ENCODE data around the gene TTC28. TPM values are rescaled to one million over a fixed set of nuclear protein-coding genes. Genes with fewer than 3 reads are reported as not detected.

Gene TTC28
- total RNA-seq, 1 donor from 2014 or later: 46.2 TPM

DNA sequence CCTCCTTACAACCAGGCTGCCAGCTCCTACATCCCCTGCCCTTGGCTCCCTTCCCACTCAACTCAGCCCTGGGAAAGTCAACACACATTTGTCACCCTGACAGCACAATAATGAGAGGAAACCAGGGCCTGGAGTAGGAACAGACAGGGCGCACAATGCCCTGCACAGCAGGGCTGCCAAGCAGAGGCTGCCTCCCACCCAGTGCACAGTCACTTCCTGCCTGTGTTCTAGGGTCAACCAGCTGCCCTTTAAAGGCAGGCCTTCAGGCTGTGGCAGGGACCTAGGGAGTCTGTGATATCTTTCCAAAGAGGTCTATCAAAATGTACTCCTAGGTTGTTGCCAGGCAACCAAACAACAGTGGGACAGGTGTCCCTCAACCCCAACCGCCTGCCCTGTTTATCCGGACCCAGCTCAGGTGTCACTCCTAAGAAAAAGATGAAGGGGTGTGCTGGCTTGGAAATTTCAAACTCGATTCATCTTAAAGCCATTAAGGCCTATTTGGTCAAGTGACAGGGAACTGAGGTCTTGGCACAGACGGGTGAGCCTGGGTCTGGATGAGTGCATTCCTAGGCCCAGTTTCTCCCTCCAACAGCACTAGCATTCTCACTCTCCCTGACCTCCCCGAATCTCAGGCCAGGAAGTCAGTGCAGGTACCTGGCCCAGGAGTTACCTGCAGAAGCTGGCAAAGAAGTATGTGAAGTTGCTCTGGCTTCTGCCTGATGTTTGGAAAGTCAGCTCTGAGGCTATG is 650.3 kb downstream of the TTC28 start:
- H3K4me3 Mint-ChIP-seq: no peak overlapping the region
- H3K4me3 ChIP-seq: no peak overlapping the region
- no peak for DNase-seq (ENCODE audit: low spot score)
- H3K4me1 Mint-ChIP-seq: peaks cover 56% of the 10 kb centered on the region
- H3K9me3 Mint-ChIP-seq: no peaks in the 10 kb centered on the region
- H3K27me3 Mint-ChIP-seq (ENCODE audit: insufficient read depth, low read depth): peaks cover 6% of the 10 kb centered on the region
- H3K36me3 Mint-ChIP-seq: peaks cover 24% of the 10 kb centered on the region
- no peaks in the 10 kb centered on the region for H3K27me3 ChIP-seq
- no peaks in the 10 kb centered on the region for H4K20me1 ChIP-seq (ENCODE audit: low read depth)
- H3K4me2 ChIP-seq: no peak overlapping the region
- H3K36me3 ChIP-seq: no peaks in the 10 kb centered on the region
- H3K79me2 ChIP-seq (ENCODE audit: low read depth): no peaks in the 10 kb centered on the region
- no peaks in the 10 kb centered on the region for H3K9me3 ChIP-seq (ENCODE audit: low read depth)
- H3K9ac ChIP-seq: no peak overlapping the region
- H3K27ac Mint-ChIP-seq: no peak overlapping the region
- H3K27ac ChIP-seq: no peak overlapping the region
- TF ChIP-seq EZH2 (IDR thresholded peaks at IDR 0.05) (no peak), EZH2phosphoT487 (IDR thresholded peaks at IDR 0.05) (no peak)
- TF ChIP-seq, protein P1, sequence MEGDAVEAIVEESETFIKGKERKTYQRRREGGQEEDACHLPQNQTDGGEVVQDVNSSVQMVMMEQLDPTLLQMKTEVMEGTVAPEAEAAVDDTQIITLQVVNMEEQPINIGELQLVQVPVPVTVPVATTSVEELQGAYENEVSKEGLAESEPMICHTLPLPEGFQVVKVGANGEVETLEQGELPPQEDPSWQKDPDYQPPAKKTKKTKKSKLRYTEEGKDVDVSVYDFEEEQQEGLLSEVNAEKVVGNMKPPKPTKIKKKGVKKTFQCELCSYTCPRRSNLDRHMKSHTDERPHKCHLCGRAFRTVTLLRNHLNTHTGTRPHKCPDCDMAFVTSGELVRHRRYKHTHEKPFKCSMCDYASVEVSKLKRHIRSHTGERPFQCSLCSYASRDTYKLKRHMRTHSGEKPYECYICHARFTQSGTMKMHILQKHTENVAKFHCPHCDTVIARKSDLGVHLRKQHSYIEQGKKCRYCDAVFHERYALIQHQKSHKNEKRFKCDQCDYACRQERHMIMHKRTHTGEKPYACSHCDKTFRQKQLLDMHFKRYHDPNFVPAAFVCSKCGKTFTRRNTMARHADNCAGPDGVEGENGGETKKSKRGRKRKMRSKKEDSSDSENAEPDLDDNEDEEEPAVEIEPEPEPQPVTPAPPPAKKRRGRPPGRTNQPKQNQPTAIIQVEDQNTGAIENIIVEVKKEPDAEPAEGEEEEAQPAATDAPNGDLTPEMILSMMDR (IDR thresholded peaks at IDR 0.05): no peak
- no peaks in the 10 kb centered on the region for H3F3A ChIP-seq (ENCODE audit: low read depth)
- H3K4me1 ChIP-seq: peaks cover 9% of the 10 kb centered on the region
- H2AFZ ChIP-seq (replicated peaks): no peak overlapping the region

DNA sequence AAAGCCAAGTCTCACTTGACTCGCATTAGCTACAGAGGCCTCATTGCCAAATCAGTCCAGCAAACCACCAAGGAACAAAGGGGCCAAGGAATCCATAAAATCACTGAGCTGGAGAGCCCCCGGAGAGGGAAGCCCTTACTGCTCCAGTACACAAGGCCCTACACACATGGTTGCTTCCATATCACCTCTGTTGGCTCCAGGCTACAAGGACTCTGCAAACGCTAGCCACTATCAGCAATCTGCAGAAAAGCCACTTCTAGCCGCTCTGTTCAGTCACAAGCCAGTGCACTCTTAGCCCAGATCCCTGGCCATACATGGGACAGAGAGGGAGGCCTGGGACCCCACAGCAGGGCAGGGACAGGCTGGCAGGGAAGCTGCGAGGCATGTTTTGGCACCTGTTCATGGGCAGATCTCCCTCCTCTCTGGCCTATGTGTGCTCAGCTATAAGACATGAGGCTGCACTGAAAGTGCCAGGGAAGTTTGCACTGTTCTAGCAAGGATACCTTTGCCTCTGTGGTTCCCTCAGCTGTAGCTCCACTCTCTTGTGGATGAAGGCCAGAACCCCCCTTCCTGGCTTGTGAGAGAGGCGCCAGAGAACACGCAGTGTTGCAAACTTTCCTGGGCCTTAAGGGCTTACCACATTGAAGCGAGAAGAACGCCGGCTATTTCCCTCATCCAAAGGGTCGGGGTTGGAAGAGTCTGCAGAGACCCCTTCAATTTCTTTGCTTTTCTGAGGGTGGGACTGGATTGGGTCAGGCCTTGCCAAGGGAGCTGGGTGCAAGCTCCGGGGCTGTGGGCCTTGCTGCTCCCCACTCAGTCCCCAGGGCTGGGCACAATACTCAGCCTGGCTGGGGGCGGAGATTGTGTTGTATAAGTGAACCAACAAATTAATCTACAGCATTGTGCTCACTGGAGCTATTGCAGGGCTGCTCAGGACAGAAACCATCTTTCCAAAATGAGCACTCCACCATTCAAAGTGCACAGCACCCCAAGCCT is 651.9 kb downstream of the TTC28 start:
- TF ChIP-seq EZH2 (IDR thresholded peaks at IDR 0.05): no peak
- TF ChIP-seq, protein P1 (IDR thresholded peaks at IDR 0.05): no peak
- no peak for TF ChIP-seq EZH2phosphoT487 (IDR thresholded peaks at IDR 0.05)
- no peak overlapping the region for H3K27ac ChIP-seq
- H3K36me3 Mint-ChIP-seq: peaks cover 24% of the 10 kb centered on the region
- H3K79me2 ChIP-seq (ENCODE audit: low read depth): no peaks in the 10 kb centered on the region
- H3K4me2 ChIP-seq: no peak overlapping the region
- H3F3A ChIP-seq (ENCODE audit: low read depth): no peaks in the 10 kb centered on the region
- no peaks in the 10 kb centered on the region for H3K9me3 Mint-ChIP-seq
- peaks cover 4% of the 10 kb centered on the region for H3K4me1 ChIP-seq
- no peaks in the 10 kb centered on the region for H3K36me3 ChIP-seq
- H3K27me3 ChIP-seq: no peaks in the 10 kb centered on the region
- no peaks in the 10 kb centered on the region for H4K20me1 ChIP-seq (ENCODE audit: low read depth)
- peaks cover 49% of the 10 kb centered on the region for H3K4me1 Mint-ChIP-seq
- no peak for DNase-seq (ENCODE audit: low spot score)
- no peak overlapping the region for H3K9ac ChIP-seq
- H3K4me3 ChIP-seq: no peak overlapping the region
- peaks cover 6% of the 10 kb centered on the region for H3K27me3 Mint-ChIP-seq (ENCODE audit: insufficient read depth, low read depth)
- H3K27ac Mint-ChIP-seq: peak overlapping the region; percentile 92
- no peak overlapping the region for H2AFZ ChIP-seq (replicated peaks)
- H3K4me3 Mint-ChIP-seq: no peak overlapping the region
- H3K9me3 ChIP-seq (ENCODE audit: low read depth): no peaks in the 10 kb centered on the region

DNA sequence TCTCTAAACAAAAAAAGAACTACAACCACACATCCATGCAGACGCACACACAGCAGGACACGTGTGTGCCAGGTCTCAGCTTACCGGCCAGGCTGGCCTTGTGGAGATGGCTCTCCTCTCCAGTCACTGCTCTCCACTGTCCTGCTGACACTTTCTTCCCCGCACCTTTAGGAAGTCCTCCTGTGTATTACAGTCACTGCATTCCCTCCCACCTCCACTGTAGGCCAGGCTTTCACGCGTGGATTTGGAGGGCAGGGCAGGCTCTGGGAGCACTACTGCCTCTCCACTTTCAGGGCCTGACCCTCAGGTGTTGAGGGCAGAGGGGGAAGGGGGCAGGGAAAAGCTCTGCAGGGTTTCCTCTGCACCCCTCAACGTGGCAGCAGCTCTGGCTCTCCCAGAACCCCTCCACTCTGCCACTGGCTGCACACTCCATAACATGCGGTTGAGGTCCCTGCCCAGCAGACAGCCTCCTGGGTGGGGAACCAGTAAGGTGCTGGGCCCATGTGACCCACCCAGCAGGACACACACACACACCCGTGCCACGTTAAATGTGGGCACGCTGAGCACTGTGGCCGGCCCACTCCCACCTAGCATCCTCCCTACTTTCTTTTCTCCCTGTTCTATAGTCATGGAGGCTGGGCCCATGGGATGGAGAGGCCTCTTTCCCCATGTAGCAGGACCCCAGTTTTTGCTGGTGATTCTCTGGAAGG is 653.6 kb downstream of the TTC28 start:
- Histone ChIP-seq H3K9ac (no peak overlapping the region), H3K4me3 (no peak overlapping the region), H3K27ac (no peak overlapping the region), H4K20me1 (ENCODE audit: low read depth) (no peaks in the 10 kb centered on the region), H3K36me3 (no peaks in the 10 kb centered on the region), H3K79me2 (ENCODE audit: low read depth) (no peaks in the 10 kb centered on the region), H3K4me1 (peaks cover 1% of the 10 kb centered on the region), H3K27me3 (no peaks in the 10 kb centered on the region), H2AFZ (replicated peaks) (no peak overlapping the region), H3K4me2 (no peak overlapping the region), H3F3A (ENCODE audit: low read depth) (peaks cover under 1% of the 10 kb centered on the region), H3K9me3 (ENCODE audit: low read depth) (no peaks in the 10 kb centered on the region)
- peaks cover 7% of the 10 kb centered on the region for H3K27me3 Mint-ChIP-seq (ENCODE audit: insufficient read depth, low read depth)
- peaks cover 27% of the 10 kb centered on the region for H3K36me3 Mint-ChIP-seq
- no peaks in the 10 kb centered on the region for H3K9me3 Mint-ChIP-seq
- H3K4me3 Mint-ChIP-seq: no peak overlapping the region
- TF ChIP-seq EZH2 (IDR thresholded peaks at IDR 0.05) (no peak), EZH2phosphoT487 (IDR thresholded peaks at IDR 0.05) (no peak)
- TF ChIP-seq, protein P1 (IDR thresholded peaks at IDR 0.05): no peak
- H3K4me1 Mint-ChIP-seq: peaks cover 60% of the 10 kb centered on the region
- peak overlapping the region; percentile 74 for H3K27ac Mint-ChIP-seq
- no peak for DNase-seq (ENCODE audit: low spot score)
